Posterior vena cava (tissue), 2 donors: Measurements from ENCODE around the gene ATG7. TPM values are rescaled to one million over a fixed set of nuclear protein-coding genes. Genes with fewer than 3 reads are reported as not detected.

ENCODE experiments used
- DNase-seq: peaks from one replicate; pipeline ENCODE4 v3.0.0-alpha.2; 2020; ENCODE audit warnings: low spot score
- intact Hi-C, 2 donors: fragments of 100-400 bp; cut with DNase I; formaldehyde crosslinking; loops; one replicate each; pipeline versions ENCODE4 v1.14.1 to v1.14.2; 2022 to 2023
- total RNA-seq, 2 donors: library from RNA; stranded (reverse); fragmentation: NEBNext Ultra II Directional; extraction: Animal tissue kit (Norgen Biotek cat#: 25700); gene quantifications; one replicate each; pipeline ENCODE4 v1.2.1, GENCODE V29; 2021
- donor health status: DM: yes; HTN: yes; CAD: no.
- donor health status: DM: yes; HTN: yes; CAD: no.

The ATG7 gene
- total RNA-seq, 2 donors from 2014 or later, result 30.5 to 40.4 TPM

DNA sequence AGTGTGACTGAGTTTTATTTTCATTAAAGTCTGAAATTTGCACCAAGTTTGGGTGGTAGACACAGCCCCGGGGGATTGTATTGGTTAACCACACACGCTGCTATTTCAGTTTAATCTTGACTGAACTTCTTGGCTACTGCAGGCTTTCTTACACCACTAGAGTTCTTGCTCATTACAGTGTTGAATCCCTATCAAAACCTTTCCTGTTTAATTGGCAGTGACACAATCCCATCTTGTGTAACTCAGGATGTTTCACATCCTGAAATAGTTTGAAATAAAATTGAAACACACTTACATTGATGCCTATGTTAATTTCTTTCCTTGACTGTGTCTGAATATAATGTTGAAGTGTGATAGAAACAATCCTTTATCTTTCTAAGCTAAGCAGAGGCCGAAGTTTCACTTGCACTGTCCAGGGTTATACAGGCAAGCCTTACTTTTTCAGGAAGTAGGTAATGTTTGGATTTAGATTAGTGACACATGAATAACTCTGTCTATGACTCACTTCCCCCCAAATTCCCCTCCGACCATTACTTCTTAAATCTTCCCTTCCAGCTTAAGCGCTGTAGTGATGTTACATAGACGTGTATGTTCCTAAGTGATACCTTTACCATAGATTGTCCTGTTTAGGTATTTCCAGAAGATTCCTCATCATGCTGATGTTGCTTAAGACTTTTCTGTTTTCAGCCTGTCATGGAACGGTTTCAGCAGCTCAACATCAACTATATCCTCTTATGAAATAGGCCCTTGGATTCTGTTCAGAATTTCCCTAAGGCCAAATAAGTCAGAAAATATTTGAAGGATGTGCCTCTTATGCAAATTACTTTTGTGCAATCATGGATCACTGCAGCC, 16.8 kb downstream of the ATG7 start:
- intact Hi-C loops, result no loop called here
- DNase-seq, result no peak

DNA sequence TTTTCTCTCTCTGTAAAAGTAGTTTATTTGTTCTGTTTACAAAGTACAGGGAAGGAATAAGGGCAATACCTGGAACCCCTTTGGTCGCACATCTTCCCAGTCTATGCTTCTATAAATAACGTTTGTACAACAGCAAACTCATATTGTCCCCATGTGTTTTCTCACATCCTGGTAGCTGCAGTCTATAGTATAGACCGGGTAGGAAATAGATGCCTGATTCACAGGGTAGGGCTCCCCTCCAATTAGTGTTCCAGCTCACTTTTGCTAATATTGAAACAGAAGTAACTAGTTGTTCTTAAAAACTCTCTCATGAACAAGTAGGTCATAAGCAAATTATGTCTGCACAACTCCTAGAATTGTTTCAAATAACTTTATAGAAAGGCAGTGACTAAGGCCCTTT, 17.7 kb downstream of the ATG7 start:
- intact Hi-C loops, result no loop called here
- DNase-seq, result no peak

DNA sequence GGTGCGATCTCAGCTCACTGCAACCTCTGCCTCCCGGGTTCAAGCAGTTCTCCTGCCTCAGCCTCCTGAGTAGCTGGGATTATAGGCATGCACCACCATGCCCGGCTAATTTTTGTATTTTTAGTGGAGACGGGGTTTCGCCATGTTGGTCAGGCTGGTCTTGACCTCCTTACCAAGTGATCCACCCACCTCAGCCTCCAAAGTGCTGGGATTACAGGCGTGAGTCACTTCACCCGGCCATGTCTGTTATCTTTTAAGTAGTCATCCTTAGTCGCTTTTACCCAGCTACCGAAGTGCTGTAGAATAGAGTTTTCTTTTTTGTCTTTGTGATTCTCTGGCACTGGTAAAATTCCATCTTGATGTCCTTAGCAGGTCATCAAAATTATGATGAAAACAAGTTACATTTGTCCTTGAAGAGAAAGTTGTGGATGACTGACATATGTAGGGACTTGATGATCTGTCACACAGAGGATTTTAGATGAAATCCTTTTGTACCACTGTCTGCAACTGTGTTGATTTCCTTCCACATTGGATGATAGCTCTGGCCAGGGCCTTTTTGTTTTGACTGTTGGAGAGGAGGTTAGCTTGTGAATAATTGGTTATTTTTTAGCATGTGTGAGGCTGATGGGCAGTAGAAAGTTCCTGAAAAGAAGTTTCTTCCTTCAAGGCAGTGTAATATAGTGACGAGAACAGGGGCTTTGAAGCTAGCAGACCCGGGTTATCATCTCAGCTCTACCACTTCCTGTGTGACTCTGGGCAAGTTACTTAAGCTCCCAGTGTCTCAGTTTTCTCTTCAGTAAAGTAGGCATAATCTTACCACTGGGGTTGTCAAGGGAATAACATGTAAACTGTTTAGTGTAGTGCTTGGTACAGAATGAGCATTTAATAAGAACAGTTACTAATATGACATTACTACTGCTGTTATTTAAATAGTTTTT, 18.8 kb downstream of the ATG7 start:
- no peak for DNase-seq
- intact Hi-C loops, result no loop called here

DNA sequence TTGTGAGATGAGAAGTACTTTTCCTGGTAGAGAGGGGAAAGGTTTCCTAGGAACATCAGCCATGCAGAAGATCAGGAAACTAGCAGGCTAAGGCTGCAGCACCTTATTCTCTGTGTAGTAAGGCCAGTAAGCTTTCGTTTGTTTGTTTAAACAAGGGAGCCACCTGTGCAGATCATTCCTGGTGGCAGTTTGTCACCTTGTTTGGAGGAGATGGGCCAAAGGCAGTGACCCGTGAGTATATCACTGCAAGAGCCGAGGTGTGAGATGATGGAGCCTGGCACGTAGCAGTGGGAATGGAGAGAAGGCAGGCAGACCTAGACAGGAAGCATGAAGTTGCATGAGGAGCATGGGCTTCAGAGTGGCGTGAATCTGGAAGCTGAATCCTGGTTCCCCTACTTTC, 19.6 kb downstream of the ATG7 start:
- intact Hi-C loops, result no loop called here
- DNase-seq, result no peak

DNA sequence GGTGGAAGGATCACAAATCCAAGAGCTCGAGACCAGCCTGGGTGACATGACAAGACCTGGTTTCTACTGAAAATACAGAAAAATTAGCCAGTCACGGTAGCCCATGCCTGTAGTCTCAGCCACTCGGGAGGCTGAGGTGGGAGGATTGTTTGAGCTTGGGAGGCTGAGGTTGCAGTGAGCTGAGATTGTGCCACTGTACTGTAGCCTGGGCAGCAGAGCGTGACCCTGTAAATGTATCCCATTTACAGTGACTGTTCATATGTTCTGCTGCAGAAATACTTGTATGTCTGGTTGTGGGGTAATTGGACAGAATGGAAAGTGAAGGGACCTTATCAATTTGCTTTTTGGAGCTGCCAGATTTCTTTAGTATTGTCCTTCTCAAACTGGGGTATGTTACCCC, 24.9 kb downstream of the ATG7 start:
- no peak for DNase-seq
- intact Hi-C loops, result no loop called here

DNA sequence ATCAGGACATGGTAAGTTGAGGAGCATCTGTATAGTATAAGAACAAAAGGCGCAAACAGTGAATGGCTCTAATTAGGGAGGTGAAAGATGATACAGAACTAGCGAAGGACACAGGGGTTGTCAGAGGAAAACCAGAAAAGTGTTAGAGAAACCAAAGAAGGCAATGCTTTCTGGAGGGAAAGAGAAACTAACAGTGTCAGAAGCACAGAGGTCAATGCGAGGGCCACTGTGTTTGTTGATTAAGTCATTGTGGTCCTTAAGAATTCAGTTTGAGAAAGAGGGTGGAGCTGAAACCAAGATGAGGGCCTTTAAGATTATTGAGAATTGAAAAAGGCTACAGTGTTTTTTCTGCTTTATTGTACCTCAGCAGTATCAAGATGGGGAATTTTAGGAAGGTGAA, 28.8 kb downstream of the ATG7 start:
- no peak for DNase-seq
- intact Hi-C loops, result no loop called here

DNA sequence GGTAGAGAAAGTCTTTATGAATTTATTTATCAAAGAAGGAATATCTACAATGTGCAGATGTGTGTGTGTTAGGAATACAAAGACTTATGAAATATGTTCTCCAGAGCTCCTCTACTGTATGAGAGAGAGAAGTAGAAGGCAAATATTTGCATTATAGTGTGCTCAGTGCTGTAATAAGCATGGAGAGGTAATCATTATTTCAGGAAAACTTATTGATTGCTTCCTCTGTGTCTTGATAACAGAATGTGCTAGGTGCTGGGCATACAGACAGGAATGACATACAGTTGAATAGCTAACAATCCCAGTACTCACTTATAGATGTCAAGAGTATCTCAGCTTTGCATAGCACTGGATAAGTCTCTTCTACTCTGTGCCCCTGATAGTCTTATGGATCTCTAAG, 30.2 kb downstream of the ATG7 start:
- intact Hi-C loops, result no loop called here
- no peak for DNase-seq

DNA sequence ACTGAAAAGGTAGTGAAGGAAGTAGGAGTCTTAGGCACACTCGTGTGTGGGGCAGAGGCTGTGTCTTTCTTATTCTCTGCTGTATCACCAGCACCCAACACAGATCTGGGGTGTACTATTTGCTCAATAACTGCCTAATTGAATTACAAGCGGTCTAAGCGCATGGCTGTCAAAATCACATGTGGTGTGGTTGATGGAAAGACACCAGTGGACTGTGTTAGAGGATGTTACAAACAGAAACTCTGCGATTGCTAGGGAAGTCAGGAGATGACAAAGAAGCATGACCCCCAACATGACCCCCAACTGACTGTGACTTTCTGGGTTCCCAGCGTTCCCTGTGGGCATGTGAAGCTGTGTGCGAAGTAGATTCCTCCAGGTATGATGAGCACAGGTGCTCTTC, 32.0 kb downstream of the ATG7 start:
- intact Hi-C loops, result no loop called here
- DNase-seq, result no peak

DNA sequence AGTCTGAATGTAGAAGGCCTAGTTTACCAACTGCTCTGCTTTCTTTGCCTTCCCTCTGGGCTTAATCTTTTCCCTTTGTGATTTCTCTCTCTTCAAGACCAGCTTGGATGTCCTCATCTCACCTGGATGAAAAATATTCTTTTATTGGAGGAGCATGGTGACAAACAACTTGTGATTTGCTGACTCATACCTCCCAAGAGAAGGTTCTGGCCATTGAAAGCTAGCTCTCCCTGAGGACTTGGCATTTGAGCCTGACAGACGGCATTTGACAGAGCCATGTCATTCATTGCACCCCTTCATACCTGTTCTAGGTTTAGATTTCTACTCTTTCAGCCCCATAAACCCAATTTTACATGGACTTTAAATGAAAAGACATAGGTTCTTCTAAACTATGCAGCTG, 33.3 kb downstream of the ATG7 start:
- intact Hi-C loops, result no loop called here
- no peak for DNase-seq

DNA sequence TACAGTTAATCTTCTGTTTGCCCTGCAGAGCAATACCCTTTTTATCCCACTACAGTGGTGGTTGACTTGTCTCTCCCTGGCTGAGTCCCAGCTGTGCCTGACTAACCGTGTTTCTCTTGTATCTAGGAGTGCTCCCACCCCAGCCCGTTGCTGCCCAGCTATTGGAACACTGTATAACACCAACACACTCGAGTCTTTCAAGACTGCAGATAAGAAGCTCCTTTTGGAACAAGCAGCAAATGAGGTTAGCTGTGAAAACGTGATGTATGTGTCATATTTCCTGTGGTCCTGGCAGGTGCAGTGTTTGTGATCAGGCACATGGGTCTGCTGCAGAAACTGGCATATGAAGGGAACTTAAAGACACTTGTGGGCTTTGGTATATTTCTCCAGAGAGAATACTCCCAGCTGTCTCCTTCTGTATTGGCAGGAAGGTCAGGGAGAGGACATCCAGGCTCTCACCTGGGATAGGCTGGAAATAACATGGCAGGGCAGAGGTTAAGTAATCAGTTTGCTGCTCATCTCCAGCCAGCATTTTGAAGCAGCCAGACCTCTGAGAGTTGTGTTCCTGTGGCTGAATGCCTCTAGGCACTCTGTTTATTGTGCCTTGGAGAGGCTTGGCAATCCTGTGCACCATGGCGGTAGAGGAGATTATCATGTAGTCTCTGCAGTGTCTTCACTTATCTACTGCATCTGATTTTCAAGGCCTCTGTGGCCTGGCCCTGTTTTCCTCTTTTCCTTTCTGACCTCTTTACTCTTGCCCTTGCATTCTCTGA, 34.8 kb downstream of the ATG7 start:
- intact Hi-C loops, result no loop called here
- no peak for DNase-seq

DNA sequence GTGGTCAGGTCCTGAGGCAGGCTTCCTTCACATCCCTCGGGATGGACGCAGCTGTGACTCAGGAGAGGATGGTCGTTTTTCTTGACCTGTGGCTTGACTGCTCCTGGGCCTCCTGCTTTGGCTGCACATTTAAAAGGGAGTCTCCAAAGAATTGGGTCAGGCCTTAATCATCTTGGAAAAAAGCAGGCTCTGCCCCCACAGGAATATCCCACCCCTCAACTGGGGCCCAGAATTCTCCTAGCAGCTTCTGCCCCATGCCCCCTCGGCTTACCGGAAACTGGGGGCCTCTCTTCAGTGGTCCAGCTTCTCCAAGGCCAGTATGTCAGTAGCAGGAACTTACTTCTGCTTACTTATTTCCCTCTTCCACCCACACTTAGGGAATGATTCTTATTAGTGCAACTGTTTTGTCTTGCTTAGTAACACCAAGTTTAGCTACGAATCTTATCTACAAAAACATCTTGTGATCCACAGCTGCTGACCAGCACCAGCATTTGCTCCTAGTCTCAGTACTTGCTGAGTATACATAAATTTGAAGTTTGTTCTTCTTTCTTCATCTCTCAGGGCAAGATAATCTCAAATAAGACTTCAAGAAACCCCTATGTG, 35.7 kb downstream of the ATG7 start:
- DNase-seq, result no peak
- intact Hi-C loops, result no loop called here

DNA sequence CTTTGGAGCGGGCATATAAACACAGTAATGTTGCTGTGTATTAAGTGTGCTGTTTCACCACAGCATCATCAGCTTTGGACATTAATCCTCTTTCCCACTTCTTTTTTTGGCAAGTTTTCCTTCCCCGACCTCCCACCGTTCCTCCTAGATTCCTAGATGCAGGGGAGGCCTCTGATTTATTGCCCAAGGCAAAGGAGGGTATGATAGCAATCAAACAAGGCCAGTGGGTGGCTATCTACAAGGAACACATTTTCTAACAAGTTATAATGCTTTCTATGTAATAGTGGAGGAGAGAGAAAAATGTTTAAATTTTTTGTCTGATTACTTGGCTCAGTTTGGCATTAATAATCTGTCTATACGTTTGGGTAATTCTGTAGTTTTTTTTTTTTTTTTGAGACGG, 38.1 kb downstream of the ATG7 start:
- DNase-seq, result no peak
- intact Hi-C loops, result no loop called here

DNA sequence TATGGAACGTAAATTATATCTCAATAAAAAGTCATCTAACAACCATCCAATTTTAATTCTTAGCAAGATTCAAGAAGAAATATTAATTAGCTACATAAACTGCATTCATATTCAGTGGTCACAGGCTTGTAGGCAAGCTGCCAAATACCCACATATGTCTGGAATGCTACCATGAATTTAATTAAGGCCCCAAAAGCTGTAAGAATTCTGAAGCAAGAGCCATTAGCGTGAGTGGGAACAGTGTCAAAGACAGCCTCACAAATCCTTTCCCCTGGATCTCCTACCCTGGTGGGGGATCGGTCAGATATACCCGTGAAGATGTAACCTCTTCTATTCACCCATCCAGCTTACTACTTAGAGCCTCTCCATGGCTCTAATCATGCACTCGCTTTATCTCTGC, 40.0 kb downstream of the ATG7 start:
- no peak for DNase-seq
- intact Hi-C loops, result no loop called here

DNA sequence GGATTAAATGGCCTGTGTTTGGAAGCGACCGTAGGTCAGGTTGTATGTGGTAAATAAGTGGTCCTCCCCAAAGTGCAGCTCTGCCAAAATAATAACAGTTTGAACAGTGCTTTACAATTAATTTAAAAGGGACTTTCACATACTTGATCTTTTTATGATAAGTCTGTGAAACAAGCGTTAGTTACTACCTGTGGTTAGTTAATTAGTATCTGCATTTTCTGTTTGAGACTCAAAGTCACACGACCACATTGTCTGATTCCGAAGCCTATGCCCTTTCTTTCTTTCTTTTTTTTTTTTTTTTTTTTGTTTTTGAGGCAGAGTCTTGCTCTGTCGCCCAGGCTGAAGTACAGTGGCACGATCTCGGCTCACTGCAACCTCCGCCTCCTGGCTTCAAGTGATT, 45.1 kb downstream of the ATG7 start:
- DNase-seq, result no peak
- intact Hi-C loops, result no loop called here

DNA sequence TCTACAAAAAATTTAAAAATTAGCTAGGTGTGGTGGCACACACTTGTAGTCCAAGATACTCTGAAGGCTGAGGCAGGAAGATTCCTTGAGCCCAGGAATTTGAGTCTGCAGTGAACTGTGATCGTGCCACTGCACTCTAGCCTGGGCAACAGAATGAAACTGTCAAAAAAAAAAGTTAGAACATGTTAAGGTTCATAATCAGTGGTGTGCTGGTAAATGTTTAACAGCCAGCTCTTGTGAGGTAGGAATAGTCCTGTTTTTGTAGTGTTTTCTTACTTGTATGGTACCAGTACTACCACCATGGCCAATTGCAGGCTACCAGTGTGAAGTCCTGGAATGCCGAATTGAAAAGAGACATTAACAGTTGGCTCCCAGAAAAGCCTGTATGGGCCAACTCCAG, 50.7 kb downstream of the ATG7 start:
- no peak for DNase-seq
- intact Hi-C loops, result loop anchor here (10.0 kb wide), 2 partner anchors 158 to 168 kb away; partner anchors contain the start of gene HRH1 (in 1 of the 2)

DNA sequence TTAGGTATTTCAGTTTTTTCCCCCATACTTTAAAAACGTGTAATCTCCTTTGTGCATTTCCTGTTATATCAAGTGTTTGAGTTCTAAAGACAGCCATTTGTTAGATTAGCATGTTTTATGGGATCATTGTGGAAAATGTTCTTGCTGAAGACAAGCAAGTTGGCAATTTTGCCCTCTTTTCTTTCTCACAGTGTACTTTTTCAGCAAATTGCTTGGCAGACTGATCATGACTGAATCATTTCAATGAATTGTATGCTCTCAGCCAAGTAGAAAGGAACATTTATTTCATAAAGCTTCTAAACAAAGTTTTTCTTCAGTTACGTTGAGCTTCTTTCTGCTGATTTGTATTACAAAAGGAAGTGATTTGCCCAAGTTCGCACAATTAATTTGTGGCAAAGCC, 51.6 kb downstream of the ATG7 start:
- intact Hi-C loops, result loop anchor here (10.0 kb wide), 2 partner anchors 159 to 169 kb away; partner anchors contain the start of gene HRH1 (in 1 of the 2)
- no peak for DNase-seq

DNA sequence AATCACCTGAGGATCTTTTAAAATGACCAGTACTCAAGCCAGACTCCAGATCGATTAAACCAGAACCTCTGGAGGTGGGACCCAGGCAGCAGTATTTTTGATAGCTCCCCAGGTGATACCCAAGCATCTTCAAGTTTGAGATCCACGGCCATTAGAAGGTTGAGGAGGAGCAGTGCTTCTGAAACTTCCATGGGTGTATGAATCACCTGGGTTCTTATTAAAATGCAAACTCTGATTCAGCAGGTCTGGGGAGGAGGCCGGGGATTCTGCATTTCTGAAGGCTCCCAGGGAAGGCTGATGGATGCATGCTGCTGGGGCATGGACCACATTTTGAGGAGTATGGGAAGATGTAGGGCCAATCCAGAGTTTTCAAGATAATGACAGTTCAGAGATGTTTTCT, 55.4 kb downstream of the ATG7 start:
- intact Hi-C loops, result loop anchor here (10.0 kb wide), 2 partner anchors 163 to 173 kb away; partner anchors contain the start of gene HRH1 (in 1 of the 2)

DNA sequence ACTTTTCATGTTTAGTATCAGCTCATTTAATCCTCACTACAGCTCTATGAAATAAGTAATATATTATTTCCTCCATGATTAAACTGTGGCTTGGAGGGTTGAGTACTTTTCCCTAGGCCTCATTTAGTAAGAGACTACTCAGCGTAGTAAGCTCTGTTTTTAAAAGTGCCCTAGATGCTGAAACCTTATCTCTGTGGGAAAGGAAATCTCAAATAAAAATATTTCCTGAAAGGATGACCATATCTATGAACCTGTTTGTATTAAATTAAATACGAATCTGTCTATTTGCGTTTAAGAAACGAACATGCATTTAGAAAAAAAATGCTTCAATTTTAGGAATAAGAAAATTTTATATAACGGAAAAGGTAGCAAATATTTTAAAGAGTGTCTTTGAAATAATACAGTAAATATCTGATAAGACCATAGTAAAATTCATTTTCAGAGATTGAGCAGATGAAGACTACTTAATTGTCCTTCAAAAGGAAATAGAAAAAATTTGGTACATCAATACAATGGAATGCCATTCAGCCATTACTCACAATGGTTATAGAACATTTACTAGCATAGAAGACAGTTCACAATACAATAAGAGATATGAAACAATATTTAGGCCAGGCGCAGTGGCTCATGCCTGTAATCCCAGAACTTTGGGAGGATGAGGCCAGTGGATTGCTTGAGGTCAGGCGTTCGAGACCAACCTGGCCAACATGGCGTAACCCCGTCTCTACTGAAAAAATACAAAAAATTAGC, 56.2 kb downstream of the ATG7 start:
- DNase-seq, result no peak
- intact Hi-C loops, result loop anchor here (10.0 kb wide), 2 partner anchors 164 to 174 kb away; partner anchors contain the start of gene HRH1 (in 1 of the 2)

More for the DNA sequence above, 55.4 kb downstream of the ATG7 start:
- DNase-seq, result no peak
